Left lung (tissue), 10 donors: ENCODE results near the gene PARD6G. TPM values are rescaled to one million over a fixed set of nuclear protein-coding genes. Genes with fewer than 3 reads are reported as not detected.

Source experiments
- ATAC-seq: fragments of 200-7000 bp; cut with Tn5 transposase; one replicate; pipeline ENCODE4 v1.9.1; 2020; ENCODE audit warnings: moderate library complexity
- DNase-seq, 4 donors: peaks; one replicate each; pipeline ENCODE4 v3.0.0-alpha.2; 2013 to 2020
- H3K27ac ChIP-seq, 2 donors: fragments of 200-600 bp; sonication (generic) in 1 of 2; one replicate each; pipeline versions ENCODE4 v1.5.0 to v1.8.0; 2020 to 2021
- H3K27me3 ChIP-seq, 2 donors: fragments of 200-600 bp; sonication (generic) in 1 of 2; one replicate each; pipeline versions ENCODE4 v1.5.0 to v1.8.0; 2020 to 2021
- H3K36me3 ChIP-seq, 2 donors: fragments of 200-600 bp; sonication (generic) in 1 of 2; one replicate each; pipeline versions ENCODE4 v1.5.0 to v1.8.0; 2020 to 2021
- H3K4me1 ChIP-seq, 2 donors: fragments of 200-600 bp; one replicate each; pipeline ENCODE4 v1.8.0; 2021
- H3K4me3 ChIP-seq, 2 donors: fragments of 200-600 bp; sonication (generic) in 1 of 2; one replicate each; pipeline versions ENCODE4 v1.5.0 to v1.8.0; 2020 to 2021; ENCODE audit warnings: mild to moderate bottlenecking in 1 of 2
- H3K9me3 ChIP-seq, 2 donors: fragments of 200-600 bp; sonication (generic) in 1 of 2; one replicate each; pipeline versions ENCODE4 v1.5.0 to v1.8.0; 2020 to 2021
- intact Hi-C, 2 donors: fragments of 100-400 bp; cut with DNase I; formaldehyde crosslinking; loops; one replicate each; pipeline versions ENCODE4 v1.11.2 to v1.14.2; 2022
- polyA plus RNA-seq, 6 donors: library from polyadenylated mRNA; unstranded; fragments of 120-200 nt; gene quantifications; one replicate each; pipeline ENCODE4 v1.2.1, GENCODE V29; 2013; ENCODE audit not compliant: insufficient read length in 6 of 6
- total RNA-seq, 2 donors: library from RNA; stranded (reverse); fragmentation: NEBNext Ultra II Directional; extraction: Animal tissue kit (Norgen Biotek cat#: 25700); gene quantifications; one replicate each; pipeline ENCODE4 v1.2.1, GENCODE V29; 2021
- TF ChIP-seq, protein P1 (sequence below), 2 donors: fragments of 200-600 bp; sonication (generic) in 1 of 2; IDR thresholded peaks; one replicate each; pipeline versions ENCODE4 v1.5.0 to v1.8.0; 2021; ENCODE audit warnings: antibody characterized with exemption in 2 of 2
- donor health status: DM: no; HTN: yes; CAD: no.
- donor health status: DM: no; HTN: no; CAD: no.

Gene PARD6G
- total and polyA plus RNA-seq, 8 donors, result 6.9 to 25.2 (median 19.8) TPM

DNA sequence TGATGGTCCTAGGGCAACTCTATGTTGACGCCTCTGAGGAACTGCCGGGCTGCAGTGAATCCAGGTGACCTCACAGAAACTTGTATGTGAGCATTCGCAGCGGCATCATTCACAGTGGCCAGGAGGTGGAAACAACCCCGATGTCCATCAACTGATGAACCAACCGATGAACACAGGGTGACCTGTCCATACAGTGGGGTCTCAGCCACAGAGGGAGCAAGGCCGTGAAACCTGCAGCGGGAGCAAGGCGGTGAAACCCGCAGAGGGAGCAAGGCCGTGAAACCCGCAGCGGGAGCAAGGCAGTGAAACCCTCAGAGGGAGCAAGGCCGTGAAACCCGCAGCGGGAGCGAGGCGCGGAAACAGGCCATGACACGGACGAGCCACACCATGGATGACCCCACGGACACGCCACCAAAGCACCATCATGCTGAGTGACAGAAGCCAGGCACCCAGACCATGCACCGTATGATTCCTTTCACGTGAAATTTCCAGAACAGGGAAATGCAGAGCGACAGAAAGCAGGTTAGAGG, 63.0 kb downstream of the PARD6G start:
- Histone ChIP-seq H3K27me3 (no peaks in the 10 kb centered on the region), H3K4me1 (no peaks in the 10 kb centered on the region), H3K27ac (no peak overlapping the region), H3K9me3 (no peaks in the 10 kb centered on the region), H3K36me3 (no peaks in the 10 kb centered on the region), H3K4me3 (no peak overlapping the region)
- ATAC-seq (no peak), DNase-seq (no peak)
- intact Hi-C loops, result no loop called here
- TF ChIP-seq, protein P1, sequence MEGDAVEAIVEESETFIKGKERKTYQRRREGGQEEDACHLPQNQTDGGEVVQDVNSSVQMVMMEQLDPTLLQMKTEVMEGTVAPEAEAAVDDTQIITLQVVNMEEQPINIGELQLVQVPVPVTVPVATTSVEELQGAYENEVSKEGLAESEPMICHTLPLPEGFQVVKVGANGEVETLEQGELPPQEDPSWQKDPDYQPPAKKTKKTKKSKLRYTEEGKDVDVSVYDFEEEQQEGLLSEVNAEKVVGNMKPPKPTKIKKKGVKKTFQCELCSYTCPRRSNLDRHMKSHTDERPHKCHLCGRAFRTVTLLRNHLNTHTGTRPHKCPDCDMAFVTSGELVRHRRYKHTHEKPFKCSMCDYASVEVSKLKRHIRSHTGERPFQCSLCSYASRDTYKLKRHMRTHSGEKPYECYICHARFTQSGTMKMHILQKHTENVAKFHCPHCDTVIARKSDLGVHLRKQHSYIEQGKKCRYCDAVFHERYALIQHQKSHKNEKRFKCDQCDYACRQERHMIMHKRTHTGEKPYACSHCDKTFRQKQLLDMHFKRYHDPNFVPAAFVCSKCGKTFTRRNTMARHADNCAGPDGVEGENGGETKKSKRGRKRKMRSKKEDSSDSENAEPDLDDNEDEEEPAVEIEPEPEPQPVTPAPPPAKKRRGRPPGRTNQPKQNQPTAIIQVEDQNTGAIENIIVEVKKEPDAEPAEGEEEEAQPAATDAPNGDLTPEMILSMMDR (IDR thresholded peaks at IDR 0.05), result no peak

DNA sequence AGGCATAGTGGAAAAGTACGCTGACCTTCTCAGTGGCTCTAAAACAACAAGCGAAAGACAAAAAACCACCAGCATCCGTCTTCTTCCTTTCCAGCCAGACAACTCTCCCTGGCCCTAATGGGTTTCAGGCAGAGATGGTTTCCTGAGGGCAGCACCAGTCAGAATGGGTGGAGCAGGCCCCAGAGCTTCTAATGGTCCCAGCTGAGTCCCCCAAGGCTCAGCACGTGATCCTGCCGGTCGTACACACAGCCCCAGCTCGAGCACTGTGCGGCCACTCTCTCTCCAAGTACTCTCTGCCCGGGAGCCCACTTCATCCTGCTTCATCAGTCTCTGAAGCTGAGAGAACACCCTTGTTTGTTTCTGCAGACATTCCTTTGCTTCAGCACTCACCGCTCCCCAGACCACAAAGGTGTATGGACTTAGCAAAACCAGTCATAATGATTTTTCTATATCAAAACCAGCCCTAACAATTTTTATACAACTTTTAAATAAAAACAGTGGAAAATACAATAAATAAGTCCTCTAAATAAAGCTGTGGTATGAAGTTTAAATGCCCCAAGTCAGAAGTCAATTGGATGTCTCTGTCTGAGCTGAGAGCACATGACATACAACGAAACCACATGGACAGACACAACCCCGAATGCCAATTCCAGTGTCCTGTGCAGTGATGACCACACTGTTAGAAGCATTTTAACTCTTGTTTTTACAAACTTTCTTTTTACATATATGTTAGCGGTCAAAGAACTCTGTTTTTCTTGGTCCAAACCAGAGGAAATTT, 63.9 kb downstream of the PARD6G start:
- DNase-seq (no peak), ATAC-seq (peak; percentile 27)
- Histone ChIP-seq H3K27me3 (no peaks in the 10 kb centered on the region), H3K9me3 (no peaks in the 10 kb centered on the region), H3K27ac (no peak overlapping the region), H3K36me3 (no peaks in the 10 kb centered on the region), H3K4me3 (no peak overlapping the region), H3K4me1 (no peaks in the 10 kb centered on the region)
- TF ChIP-seq, protein P1 (IDR thresholded peaks at IDR 0.05), result no peak
- intact Hi-C loops, result no loop called here

DNA sequence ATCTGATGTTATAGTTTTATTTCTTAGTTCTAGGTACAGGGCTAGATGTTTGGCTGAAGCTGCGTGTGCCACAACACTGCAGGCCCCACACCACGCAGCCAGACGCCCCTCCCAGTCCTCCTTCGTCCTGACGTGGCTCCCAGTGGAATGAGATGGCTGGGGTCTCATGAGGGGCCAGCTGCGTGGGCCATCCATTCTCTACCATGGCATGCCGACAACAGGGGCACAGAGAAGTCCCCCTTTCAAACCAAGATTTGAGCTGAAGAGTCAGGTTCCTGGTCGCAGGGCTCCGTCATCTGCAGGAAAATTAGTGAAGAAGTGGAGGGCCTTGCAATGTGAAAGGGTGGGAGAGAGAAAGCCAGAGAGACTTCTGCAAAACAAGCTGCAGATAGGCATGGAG, 64.5 kb downstream of the PARD6G start:
- no peak for ATAC-seq
- no peaks in the 10 kb centered on the region for H3K36me3 ChIP-seq
- no peak overlapping the region for H3K4me3 ChIP-seq
- H3K9me3 ChIP-seq, result no peaks in the 10 kb centered on the region
- no peaks in the 10 kb centered on the region for H3K4me1 ChIP-seq
- TF ChIP-seq, protein P1 (IDR thresholded peaks at IDR 0.05), result no peak
- intact Hi-C loops, result no loop called here
- no peaks in the 10 kb centered on the region for H3K27me3 ChIP-seq
- DNase-seq, result no peak
- H3K27ac ChIP-seq, result no peak overlapping the region

DNA sequence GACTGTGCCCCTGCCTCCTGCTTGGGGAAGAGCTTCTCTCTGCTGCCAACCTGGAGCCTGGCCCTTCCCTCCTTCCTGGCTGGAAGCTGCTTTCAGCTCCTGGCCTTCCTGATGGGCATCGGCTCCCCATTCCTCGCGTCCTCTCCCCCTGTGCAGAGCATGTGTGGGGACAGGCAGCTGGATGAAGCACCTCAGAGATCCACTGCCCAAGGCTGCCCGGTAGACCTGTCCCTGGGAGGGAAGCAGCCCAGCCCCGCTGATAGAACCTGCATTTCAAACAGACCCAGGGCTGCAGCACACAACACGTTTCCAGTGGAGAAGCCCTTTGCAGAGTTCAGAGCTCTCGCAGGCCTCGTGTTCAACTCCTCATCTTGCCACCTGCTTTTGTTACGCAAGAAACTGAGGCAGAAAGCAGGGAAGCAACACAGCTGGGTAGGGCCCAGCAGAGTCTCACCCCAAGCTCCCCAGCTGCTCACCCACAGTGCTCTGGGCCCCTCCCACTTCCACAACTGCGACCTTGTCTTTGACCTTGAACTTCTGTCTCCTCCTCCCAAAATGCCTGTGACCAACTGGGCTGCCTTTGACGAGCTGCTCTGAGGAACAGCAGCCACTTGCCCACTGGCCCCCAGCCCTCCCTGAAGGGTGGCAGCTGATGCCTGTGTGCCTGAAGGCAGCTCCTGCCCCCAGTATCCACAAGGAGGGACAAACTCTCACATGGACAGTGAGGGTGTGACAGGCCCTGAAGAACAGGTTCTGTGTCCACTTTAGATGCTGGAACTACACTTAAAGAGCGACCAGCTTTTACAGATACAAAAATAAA, 65.5 kb downstream of the PARD6G start:
- no peaks in the 10 kb centered on the region for H3K36me3 ChIP-seq
- no peak for ATAC-seq
- no peaks in the 10 kb centered on the region for H3K4me1 ChIP-seq
- H3K9me3 ChIP-seq, result no peaks in the 10 kb centered on the region
- H3K4me3 ChIP-seq, result no peak overlapping the region
- H3K27me3 ChIP-seq, result no peaks in the 10 kb centered on the region
- TF ChIP-seq, protein P1 (IDR thresholded peaks at IDR 0.05), result no peak
- intact Hi-C loops, result no loop called here
- DNase-seq, result no peak
- H3K27ac ChIP-seq, result no peak overlapping the region
